HEK293 (cell line): ENCODE data around the gene INO80B.

ENCODE experiments used
- CTCF ChIA-PET: fragments of 350-600 bp; formaldehyde crosslinking; extraction: SDS; loops from one replicate; lab custom pipeline; 2021; ENCODE audit warnings: antibody characterized with exemption; lab: Yijun Ruan, JAX
- POLR2A ChIA-PET: fragments of 300-600 bp; formaldehyde crosslinking; extraction: SDS; loops from one replicate; lab custom pipeline; 2020; ENCODE audit warnings: antibody characterized with exemption, inconsistent platforms; lab: Yijun Ruan, JAX
- H3K27ac ChIP-seq: fragments of 200-500 bp; sonication (Bioruptor generic); 2 replicates; pipeline ENCODE4 v1.5.1; 2014; ENCODE audit warnings: low read depth, low read length, control low read depth, inconsistent platforms; ENCODE audit errors: extremely low read depth
- H3K36me3 ChIP-seq, 2 experiments: fragments of 200-500 bp in 1 of 2; sonication (Bioruptor generic) in 1 of 2; 1 replicate in 1 of 2; 2 replicates in 1 of 2; pipeline ENCODE4 v1.5.1; 2014 to 2017; ENCODE audit warnings: inconsistent platforms in 2 of 2, low read length in 2 of 2; ENCODE audit not compliant: control insufficient read depth in 2 of 2, insufficient read depth in 1 of 2
- H3K4me1 ChIP-seq: fragments of 200-500 bp; sonication (Bioruptor generic); 2 replicates; pipeline ENCODE4 v1.5.1; 2014; ENCODE audit warnings: mild to moderate bottlenecking, low read length, inconsistent platforms; ENCODE audit not compliant: control insufficient read depth, insufficient read depth
- H3K4me3 ChIP-seq: 2 replicates; pipeline ENCODE4 v1.5.1; 2011; ENCODE audit warnings: low read depth, mild to moderate bottlenecking, control low read depth, low read length, moderate library complexity
- H3K9me3 ChIP-seq: fragments of 200-500 bp; sonication (Bioruptor generic); 2 replicates; pipeline ENCODE4 v1.5.1; 2014; ENCODE audit warnings: low read depth, low read length, inconsistent platforms; ENCODE audit not compliant: control insufficient read depth, insufficient read depth
- CTCF ChIP-seq: fragments of 450-650 bp; formaldehyde crosslinking; IDR thresholded peaks from 2 replicates; pipeline ENCODE4 v1.5.1; 2016; ENCODE audit warnings: missing biosample characterization, missing genetic modification characterization
- EGR2 ChIP-seq: fragments of 450-650 bp; formaldehyde crosslinking; IDR thresholded peaks from 2 replicates; pipeline ENCODE4 v1.5.1; 2016; ENCODE audit warnings: low read depth, missing biosample characterization, missing genetic modification characterization
- GLI2 ChIP-seq: fragments of 450-650 bp; formaldehyde crosslinking; IDR thresholded peaks from 2 replicates; pipeline ENCODE4; 2017; ENCODE audit warnings: missing biosample characterization, missing genetic modification characterization, low read depth, borderline replicate concordance
- GLI4 ChIP-seq: fragments of 450-650 bp; formaldehyde crosslinking; IDR thresholded peaks from 2 replicates; pipeline ENCODE4 v1.5.1; 2016; ENCODE audit warnings: missing biosample characterization, missing genetic modification characterization
- KLF9 ChIP-seq: fragments of 450-650 bp; formaldehyde crosslinking; IDR thresholded peaks from 2 replicates; pipeline ENCODE4 v1.5.1; 2016; ENCODE audit warnings: missing biosample characterization, missing genetic modification characterization, low read depth
- PATZ1 ChIP-seq: fragments of 450-650 bp; formaldehyde crosslinking; IDR thresholded peaks from 2 replicates; pipeline ENCODE4 v1.5.1; 2016; ENCODE audit warnings: missing biosample characterization, missing genetic modification characterization
- PRDM1 ChIP-seq: fragments of 450-650 bp; formaldehyde crosslinking; IDR thresholded peaks from 2 replicates; pipeline ENCODE4; 2016; ENCODE audit warnings: missing biosample characterization, missing genetic modification characterization
- PRDM10 ChIP-seq: fragments of 450-650 bp; formaldehyde crosslinking; IDR thresholded peaks from 2 replicates; pipeline ENCODE4 v1.5.1; 2016; ENCODE audit warnings: missing biosample characterization, missing genetic modification characterization
- SETDB1 ChIP-seq: IDR thresholded peaks from one replicate; pipeline ENCODE4 v1.6.1; 2017; ENCODE audit warnings: mild to moderate bottlenecking, low read length, moderate library complexity, mixed read lengths; ENCODE audit not compliant: insufficient read length
- SP2 ChIP-seq: fragments of 450-650 bp; formaldehyde crosslinking; IDR thresholded peaks from 2 replicates; pipeline ENCODE4 v1.5.1; 2016; ENCODE audit warnings: missing biosample characterization, missing genetic modification characterization
- ZBTB17 ChIP-seq: fragments of 450-650 bp; formaldehyde crosslinking; IDR thresholded peaks from 2 replicates; pipeline ENCODE4 v1.5.1; 2016; ENCODE audit warnings: missing biosample characterization, missing genetic modification characterization
- ZBTB21 ChIP-seq: fragments of 450-650 bp; formaldehyde crosslinking; IDR thresholded peaks from 2 replicates; pipeline ENCODE4 v1.5.1; 2017; ENCODE audit warnings: missing biosample characterization, missing genetic modification characterization
- ZBTB7A ChIP-seq: fragments of 450-650 bp; formaldehyde crosslinking; IDR thresholded peaks from 2 replicates; pipeline ENCODE4 v1.5.1; 2016; ENCODE audit warnings: low read depth, missing biosample characterization, missing genetic modification characterization
- ZFP37 ChIP-seq: fragments of 450-650 bp; formaldehyde crosslinking; IDR thresholded peaks from 2 replicates; pipeline ENCODE4 v1.5.1; 2016; ENCODE audit warnings: missing biosample characterization, missing genetic modification characterization
- ZFP69B ChIP-seq: fragments of 450-650 bp; formaldehyde crosslinking; IDR thresholded peaks from 2 replicates; pipeline ENCODE4 v1.5.1; 2016; ENCODE audit warnings: missing biosample characterization, missing genetic modification characterization
- ZNF19 ChIP-seq: fragments of 450-650 bp; formaldehyde crosslinking; IDR thresholded peaks from 2 replicates; pipeline ENCODE4; 2016; ENCODE audit warnings: missing biosample characterization, missing genetic modification characterization, low read depth
- ZNF2 ChIP-seq: fragments of 450-650 bp; formaldehyde crosslinking; IDR thresholded peaks from 2 replicates; pipeline ENCODE4 v1.5.1; 2016; ENCODE audit warnings: missing biosample characterization, missing genetic modification characterization
- ZNF266 ChIP-seq: fragments of 450-650 bp; formaldehyde crosslinking; IDR thresholded peaks from 2 replicates; pipeline ENCODE4 v1.5.1; 2016; ENCODE audit warnings: missing biosample characterization, missing genetic modification characterization, low read depth
- ZNF292 ChIP-seq: fragments of 450-650 bp; formaldehyde crosslinking; IDR thresholded peaks from 2 replicates; pipeline ENCODE4 v1.5.1; 2016; ENCODE audit warnings: low read depth, missing biosample characterization, missing genetic modification characterization, borderline replicate concordance
- ZNF37A ChIP-seq: fragments of 450-650 bp; IDR thresholded peaks from 2 replicates; pipeline ENCODE4 v1.5.1; 2018; ENCODE audit warnings: missing biosample characterization, missing genetic modification characterization
- ZNF404 ChIP-seq: fragments of 450-650 bp; formaldehyde crosslinking; IDR thresholded peaks from 2 replicates; pipeline ENCODE4 v1.5.1; 2017; ENCODE audit warnings: missing biosample characterization, missing genetic modification characterization
- ZNF664 ChIP-seq: fragments of 450-650 bp; formaldehyde crosslinking; IDR thresholded peaks from 2 replicates; pipeline ENCODE4 v1.5.1; 2016; ENCODE audit warnings: missing biosample characterization, missing genetic modification characterization
- ZNF776 ChIP-seq: fragments of 450-650 bp; formaldehyde crosslinking; IDR thresholded peaks from 2 replicates; pipeline ENCODE4 v1.5.0; 2017; ENCODE audit warnings: missing biosample characterization, missing genetic modification characterization, borderline replicate concordance
- ZNF777 ChIP-seq: fragments of 450-650 bp; formaldehyde crosslinking; IDR thresholded peaks from 2 replicates; pipeline ENCODE4 v1.5.1; 2017; ENCODE audit warnings: missing biosample characterization, missing genetic modification characterization, borderline replicate concordance
- ZSCAN16 ChIP-seq: fragments of 450-650 bp; formaldehyde crosslinking; IDR thresholded peaks from 2 replicates; pipeline ENCODE4 v1.5.1; 2016; ENCODE audit warnings: missing biosample characterization, missing genetic modification characterization
- ZSCAN30 ChIP-seq: fragments of 450-650 bp; IDR thresholded peaks from 2 replicates; pipeline ENCODE4 v1.5.1; 2018; ENCODE audit warnings: missing biosample characterization, mild to moderate bottlenecking, missing genetic modification characterization, moderate library complexity
- TF ChIP-seq, protein P1 (sequence below): fragments of 450-650 bp; formaldehyde crosslinking; IDR thresholded peaks from 2 replicates; pipeline ENCODE4 v1.5.1; 2016; ENCODE audit warnings: missing biosample characterization, missing genetic modification characterization
- TF ChIP-seq, protein P2 (sequence below): fragments of 450-650 bp; formaldehyde crosslinking; IDR thresholded peaks from 2 replicates; pipeline ENCODE4 v1.5.1; 2017; ENCODE audit warnings: missing biosample characterization, missing genetic modification characterization

Gene INO80B

DNA sequence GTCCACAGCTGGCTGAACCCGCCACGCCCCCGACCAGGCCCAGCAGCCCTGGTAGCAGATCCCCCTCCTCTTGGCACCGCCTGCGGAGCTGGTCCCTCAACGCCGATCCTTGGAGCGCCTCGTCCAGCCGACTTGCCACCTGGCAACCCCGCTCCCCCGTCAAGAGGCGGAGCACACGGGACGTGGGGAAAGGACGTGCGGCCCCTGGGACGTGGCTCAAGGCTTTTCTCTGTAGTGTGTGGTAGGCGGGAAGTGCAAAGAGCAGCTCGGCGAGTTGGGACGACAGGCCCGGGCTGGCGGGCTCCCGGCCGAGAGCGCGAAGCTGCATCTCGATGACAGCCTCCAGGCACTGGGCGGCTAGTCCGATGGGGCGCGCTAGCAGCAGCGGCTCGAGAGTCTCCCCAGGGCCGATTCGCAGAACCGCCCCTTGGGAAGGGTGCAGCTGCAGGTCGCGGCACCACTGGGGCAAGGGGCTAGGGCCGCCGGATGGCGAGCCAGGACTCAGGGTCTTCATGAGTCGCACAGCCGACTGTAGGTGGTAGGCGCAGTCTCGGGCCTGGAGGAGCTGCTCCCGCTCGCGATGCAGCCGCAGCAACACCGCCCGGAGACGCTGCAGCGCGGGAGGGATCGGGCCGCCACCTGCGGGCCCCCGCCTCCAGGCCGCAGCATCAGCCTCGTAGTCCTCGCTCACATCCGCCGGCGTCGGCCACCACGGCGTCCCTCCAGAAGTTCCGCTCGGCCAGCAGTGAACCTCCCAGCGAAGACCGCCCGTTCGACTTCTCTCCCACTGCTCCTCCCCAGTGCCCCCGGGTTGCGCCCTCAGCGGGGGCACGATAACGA lies 27.3 kb downstream of the INO80B start:
- ChIA-PET POLR2A (interaction anchor here (0.8 to 4.0 kb wide), 19 partner anchors 10 to 745 kb away, joined by 3 to 37 read pairs (median 4); partner anchors contain the start of genes AUP1, DQX1, HTRA2 and INO80B), CTCF (interaction anchor here (0.8 to 5.0 kb wide), 15 partner anchors 9 to 119 kb away, joined by 3 to 72 read pairs (median 4); partner anchors contain the start of genes AUP1, HTRA2 and MRPL53)
- Histone ChIP-seq H3K27ac (peak overlapping the region; percentile 74), H3K4me3 (peak overlapping the region; percentile 92), H3K9me3 (no peaks in the 10 kb centered on the region), H3K36me3 (peaks cover 50 to 54% of the 10 kb centered on the region in 2 experiments), H3K4me1 (no peaks in the 10 kb centered on the region)
- TF ChIP-seq ZNF266 (tag by site-specific recombination) (no peak), CTCF (tag by site-specific recombination) (peak; percentile 61), PRDM1 (tag by site-specific recombination) (no peak), ZBTB21 (tag by site-specific recombination) (no peak), GLI2 (tag by site-specific recombination) (no peak), ZNF664 (tag by site-specific recombination) (no peak), ZSCAN30 (tag by site-specific recombination) (no peak), ZBTB17 (tag by site-specific recombination) (peak; percentile 34; the same call in 1 of the 2 replicates), ZNF404 (tag by site-specific recombination) (no peak), PRDM10 (tag by site-specific recombination) (no peak), SETDB1 (no peak), GLI4 (tag by site-specific recombination) (no peak), KLF9 (tag by site-specific recombination) (0 out of 2 replicates have a peak, but pooled peaks have one; percentile 12), ZNF776 (tag by site-specific recombination) (no peak), ZNF19 (no peak), ZFP37 (tag by site-specific recombination) (peak; percentile 71), ZNF2 (tag by site-specific recombination) (no peak), ZNF292 (tag by site-specific recombination) (no peak), ZSCAN16 (no peak), ZNF777 (tag by site-specific recombination) (no peak), ZNF37A (no peak), ZBTB7A (tag by site-specific recombination) (peak; percentile 63), PATZ1 (tag by site-specific recombination) (no peak; the same call in 1 of the 2 replicates), SP2 (tag by site-specific recombination) (peak; percentile 23), EGR2 (0 out of 2 replicates have a peak, but pooled peaks have one; percentile 5), ZFP69B (tag by site-specific recombination) (no peak; the same call in 1 of the 2 replicates)
- TF ChIP-seq, protein P1, sequence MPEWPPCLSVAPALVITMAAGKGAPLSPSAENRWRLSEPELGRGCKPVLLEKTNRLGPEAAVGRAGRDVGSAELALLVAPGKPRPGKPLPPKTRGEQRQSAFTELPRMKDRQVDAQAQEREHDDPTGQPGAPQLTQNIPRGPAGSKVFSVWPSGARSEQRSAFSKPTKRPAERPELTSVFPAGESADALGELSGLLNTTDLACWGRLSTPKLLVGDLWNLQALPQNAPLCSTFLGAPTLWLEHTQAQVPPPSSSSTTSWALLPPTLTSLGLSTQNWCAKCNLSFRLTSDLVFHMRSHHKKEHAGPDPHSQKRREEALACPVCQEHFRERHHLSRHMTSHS (tag by site-specific recombination), result no peak
- TF ChIP-seq, protein P2, sequence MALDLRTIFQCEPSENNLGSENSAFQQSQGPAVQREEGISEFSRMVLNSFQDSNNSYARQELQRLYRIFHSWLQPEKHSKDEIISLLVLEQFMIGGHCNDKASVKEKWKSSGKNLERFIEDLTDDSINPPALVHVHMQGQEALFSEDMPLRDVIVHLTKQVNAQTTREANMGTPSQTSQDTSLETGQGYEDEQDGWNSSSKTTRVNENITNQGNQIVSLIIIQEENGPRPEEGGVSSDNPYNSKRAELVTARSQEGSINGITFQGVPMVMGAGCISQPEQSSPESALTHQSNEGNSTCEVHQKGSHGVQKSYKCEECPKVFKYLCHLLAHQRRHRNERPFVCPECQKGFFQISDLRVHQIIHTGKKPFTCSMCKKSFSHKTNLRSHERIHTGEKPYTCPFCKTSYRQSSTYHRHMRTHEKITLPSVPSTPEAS (tag by site-specific recombination), result no peak; the same call in 1 of the 2 replicates
